GM18526 (cell line): ENCODE data around the gene LITAFD.

Experiments used
- POLR2A ChIP-seq: IDR thresholded peaks from 3 replicates; pipeline ENCODE4 v1.6.1; 2011; ENCODE audit not compliant: insufficient read length; ENCODE audit errors: extremely low read depth

LITAFD gene

DNA sequence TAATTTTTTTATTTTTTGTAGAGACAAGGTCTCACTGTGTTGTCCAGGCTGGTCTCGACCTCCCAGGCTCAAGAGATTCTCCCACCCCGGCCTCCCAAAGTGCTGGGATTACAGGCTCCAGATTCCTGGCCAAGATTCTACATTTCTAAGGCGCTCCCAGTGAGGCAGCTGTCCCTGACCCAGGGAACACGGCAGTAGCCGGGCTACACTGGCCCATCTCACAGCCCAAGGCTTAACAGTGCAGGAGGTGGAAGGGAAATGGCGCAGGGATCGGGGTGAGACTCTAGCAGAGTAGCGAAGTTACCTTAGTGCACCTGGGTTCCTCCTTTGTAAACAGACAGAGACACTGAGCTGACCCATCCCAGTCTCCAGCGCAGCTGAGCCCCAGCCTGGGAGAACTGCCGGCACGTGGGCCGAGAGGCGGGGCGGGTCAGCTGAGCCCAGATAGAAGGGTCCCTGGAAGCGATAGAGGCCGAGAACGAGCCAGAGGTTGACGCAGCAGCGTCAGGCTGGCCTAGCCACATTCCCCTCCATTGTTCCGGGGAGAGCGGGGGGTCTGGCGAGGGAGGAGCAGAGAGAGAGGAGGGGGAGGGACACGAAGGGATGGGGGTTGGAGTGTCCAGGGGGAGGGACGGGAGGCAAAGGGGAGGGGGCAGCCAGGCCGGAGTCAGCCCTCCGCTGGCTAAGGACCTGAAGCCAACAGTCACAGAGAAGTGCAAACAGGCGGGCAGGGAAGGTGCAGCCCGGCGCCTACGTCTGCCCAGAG is 15.8 kb upstream of the LITAFD start:
- no peak for TF ChIP-seq POLR2A

DNA sequence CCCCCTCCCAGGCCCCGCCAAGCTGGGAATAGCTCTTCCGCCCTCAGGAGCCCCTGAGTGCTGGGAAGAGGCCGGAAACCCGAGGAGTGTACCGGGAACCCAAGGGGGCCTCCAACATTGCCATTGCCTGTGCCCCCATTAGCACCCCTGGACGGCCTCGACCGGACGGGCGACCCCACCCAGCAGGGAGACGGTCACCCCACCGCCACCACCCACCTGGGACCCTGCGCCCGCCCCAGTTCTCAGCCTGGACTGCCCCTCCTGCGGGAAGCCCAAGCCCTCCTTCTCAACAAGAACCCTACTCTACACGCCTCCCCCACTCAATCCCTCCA is 15.3 kb upstream of the LITAFD start:
- TF ChIP-seq POLR2A: no peak

DNA sequence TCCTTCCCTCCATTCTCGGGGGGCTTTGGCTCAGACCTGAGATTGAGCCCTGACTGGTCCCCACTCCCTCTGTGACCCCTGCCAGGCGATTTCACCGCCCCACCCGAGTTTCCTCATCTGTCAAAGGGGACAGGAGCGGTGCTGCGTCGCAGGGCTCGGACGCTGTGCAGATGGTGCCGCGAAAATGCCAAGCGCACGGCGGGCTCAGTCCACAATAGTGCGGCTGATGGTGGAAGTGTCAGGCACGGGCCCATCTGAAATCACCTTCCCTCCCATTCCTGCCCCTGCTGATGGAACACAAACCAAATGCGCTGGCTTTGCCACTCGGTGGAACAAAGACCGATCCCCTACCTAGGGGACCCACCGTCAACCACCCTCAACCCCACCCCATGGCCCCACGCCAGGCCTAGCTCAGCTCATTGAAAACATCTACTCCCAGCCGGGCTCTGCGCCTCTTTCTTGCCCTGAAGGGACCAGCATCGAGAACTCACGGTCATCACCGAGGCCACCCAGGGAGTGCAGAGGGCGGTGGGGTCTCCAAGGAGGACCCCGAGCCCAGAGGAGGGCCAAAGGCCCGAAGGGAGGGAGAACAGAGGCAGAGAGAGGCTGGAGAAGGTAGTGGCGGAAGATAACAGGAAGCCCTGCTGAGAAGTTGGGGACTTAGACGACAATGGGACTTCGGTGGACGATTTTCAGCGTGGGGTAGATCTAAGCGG is 14.8 kb upstream of the LITAFD start:
- TF ChIP-seq POLR2A: no peak

DNA sequence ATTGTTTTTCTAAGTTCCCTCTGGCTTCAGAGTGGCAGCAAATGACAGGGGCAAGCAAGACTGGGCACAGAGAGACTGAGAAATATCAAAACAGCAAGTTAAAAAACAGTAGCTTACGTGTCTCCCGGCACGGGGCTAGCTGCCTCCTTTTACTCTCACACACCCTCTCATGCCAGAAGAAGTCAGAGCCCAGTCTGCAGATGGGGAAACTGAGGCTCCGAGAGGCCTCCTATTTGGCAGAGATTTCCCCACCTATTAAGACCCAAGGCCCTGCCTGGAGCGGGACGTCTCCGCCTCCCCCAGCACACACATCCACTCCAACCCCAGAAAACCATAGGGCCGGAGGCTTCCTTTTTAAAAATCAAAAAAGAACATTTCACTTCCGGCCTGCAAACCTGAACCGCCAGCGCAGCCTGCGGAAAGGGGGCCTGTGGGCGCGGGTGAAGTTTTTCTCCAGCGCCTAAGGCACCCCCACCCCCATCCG is 14.2 kb upstream of the LITAFD start:
- TF ChIP-seq POLR2A: no peak

DNA sequence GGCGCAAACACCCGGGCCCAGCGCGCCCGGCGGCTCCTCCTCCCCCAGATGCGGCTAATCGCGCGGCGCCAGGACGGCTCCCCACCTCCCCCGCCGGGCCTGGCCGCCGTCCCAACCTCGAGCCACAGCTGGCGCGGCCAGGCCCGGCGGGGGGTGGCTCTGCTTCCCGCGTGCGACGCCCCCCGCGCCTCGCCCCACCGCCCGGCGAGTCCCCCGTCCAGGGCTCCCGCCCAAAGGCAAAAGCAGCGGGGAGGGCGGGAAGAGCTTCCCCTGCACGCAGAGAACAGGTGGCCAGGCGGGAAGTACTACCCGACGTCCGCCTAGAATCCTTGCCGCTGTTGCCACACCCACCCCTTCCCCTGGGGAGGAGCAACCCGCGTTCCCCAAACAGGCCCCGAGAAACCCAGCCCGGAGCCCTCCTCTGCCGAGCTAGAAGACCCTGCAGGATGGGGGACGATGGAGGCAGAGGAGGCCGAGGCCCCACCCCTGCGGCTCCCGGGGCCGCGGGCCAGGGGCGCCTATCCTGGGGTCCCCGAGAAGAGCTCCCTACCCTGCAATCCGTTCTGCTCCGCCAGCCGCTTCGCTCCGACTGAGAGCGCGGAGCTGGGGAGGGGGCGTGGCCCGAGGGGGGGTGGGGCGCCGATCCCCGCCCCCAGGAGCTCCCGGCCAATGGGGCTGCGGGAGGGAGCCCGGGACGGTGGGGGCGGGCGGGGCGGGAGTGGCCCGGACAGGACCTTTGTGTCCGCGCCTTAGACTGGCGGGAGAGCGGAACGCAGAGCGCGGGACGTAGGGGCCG is 13.5 kb upstream of the LITAFD start, which contains the start of gene CARHSP1:
Gene CARHSP1 (minus strand): TSS at position 591 of the 796 bp plus-strand sequence. CDS start 9,678 bp downstream, outside the sequence.
- TF ChIP-seq POLR2A: peak; percentile 67

DNA sequence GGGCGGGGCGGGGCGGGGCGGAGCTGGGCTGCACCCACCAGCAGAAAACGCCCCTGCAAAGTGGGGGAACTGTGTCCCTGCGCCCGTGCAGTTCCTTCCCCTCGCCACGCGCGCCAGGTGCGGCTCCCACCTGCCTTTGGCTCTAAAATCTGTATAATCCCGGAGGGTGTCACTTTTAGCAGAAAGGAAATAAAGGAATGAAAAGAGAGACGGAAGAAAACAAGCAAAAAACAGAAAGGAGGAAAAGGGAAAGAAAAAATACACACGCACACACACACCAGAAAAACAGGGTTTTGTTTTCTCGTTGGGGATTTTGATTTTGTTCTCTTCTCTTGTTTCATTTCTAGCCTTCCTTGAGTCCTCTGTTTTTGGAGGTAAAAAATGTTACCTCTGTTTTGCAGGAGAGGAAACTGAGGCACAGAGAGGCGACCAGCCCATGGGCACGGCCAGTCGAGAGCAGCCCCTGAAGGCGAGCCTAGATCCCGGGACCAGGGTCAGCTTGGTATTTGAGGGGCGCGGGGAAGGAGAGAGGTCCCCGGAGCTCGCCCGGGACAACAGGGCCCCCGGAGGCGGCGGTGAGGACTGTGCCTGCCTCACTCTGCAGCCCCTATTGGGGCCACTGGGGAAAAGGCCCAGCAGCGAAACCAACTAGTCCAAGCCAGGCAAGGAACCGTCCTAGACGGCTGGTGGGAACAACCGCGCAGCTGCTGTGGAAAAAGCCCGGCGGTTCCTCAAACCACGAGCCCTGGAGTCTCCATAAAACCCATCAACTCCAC is 12.8 kb upstream of the LITAFD start:
- no peak for TF ChIP-seq POLR2A

DNA sequence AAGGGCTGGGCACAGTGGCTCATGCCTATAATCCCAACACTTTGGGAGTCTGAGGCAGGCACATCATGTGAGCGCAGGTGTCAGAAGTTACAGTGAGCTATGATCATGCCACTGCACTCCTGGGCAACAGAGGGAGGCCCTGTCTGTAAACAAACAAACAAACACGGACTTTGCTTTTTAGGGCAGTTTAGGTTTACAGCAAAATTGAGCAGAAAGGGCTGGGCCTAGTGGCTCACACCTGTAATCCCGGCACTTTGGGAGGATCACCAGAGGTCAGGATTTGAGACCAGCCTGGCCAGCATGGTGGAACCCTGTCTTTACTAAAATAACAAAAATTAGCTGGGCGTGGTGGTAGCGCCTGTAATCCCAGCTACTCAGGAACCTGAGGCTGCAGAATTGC is 10.1 kb upstream of the LITAFD start:
- no peak for TF ChIP-seq POLR2A

DNA sequence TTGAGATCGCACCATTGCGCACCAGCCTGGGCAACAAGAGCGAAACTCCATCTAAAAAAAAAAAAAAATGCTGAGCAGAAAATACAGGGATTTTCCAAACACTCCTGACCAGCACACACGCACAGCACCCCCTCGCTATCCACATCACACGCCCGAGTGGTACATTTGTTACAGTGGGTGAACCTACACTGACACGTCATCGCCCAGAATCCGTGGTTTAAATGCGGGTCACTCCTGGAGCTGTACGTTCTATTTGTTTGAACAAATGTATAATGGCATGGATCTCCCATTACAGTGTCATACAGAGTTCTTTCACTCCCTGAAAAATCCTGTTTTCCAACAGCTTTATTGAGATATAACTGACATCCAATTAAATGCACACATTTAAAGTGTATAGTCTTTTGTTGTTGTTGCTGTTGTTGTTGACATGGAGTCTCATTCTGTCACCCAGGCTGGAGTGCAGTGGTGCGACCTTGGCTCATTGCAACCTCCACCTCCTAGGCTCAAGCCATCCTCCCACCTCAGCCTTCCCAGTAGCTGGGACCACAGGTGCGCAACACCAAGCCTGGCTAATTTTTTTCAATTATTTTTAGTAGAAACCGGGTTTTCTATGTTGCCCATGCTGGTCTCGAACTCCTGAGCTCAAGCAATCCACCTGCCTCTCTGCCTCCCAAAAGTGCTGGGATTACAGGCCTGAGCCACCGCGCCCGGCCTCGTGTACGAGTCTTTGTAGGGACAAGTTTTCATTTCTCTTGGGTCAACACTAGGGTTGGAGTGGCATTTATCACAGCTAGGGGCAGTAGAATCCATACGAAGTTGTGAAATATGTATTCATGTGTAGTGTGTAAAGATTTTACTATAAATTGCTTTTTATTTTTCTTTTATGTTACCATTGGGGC is 8.9 kb upstream of the LITAFD start:
- TF ChIP-seq POLR2A: no peak

DNA sequence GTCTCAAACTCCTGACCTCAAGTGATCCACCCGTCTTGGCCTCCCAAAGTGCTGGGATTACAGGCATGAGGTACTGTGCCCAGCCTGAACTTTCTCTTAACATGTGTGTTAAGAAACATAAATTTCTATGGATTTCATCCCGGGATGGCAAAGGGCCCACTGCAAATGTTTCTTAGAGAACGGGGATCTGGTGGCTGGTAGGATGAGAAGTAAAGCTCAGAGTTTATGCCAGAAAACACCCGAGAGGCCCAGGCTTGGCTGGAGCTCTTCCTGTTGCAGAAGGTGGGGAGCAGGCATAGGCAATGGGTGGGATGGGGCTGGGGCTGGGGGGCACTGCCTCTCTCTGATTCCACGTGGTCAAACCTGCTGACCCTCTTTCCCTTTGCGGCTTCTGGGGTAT is 7.8 kb upstream of the LITAFD start:
- TF ChIP-seq POLR2A: no peak

DNA sequence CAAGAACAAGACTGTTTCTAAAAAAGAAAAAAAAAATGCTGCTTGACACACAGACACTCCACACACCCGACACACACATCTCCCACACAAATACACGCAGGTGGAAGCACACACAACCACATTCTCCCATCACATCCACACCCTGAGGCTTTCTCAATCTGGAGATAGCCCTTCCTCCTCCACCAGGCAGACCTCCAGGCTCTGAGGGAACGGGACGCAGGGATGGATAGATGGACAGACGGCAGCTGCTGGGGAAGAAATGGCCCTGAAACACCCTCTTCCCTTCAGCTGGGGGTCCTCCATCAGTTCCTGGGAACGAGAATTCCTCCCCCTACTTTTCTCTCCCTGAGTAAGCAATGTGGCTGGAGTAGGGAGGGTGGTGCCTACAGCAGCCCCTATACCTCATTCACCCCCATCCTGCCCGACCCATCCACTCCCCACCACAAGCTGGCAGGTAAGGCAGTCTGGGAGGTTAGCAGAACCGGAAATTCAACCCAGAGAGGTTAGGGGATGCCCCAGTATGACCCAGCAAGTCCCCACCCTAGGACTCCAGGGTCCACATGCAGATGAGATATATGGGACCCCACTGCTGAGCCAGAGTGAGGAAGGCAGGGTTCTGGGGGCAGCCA is 4.1 kb upstream of the LITAFD start:
- no peak for TF ChIP-seq POLR2A

DNA sequence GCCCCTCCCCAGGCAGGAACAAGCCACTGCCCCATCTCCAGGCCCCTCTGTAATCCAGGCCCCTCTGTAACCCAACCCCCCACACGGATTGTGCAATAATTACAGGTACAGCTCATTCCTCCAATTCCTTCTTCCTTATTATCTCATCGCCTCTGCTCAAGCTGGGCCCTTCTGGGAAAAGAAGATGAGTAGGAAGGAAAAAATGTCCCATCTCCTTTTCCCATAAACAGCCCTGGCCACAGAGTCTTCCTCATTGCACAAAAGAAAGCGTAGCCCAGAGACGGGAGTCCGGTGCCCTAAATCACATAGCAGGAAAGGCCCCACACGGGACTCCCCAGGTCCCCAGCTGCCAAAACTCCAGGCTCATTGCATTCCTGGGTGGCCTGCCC is 3.6 kb upstream of the LITAFD start:
- no peak for TF ChIP-seq POLR2A

DNA sequence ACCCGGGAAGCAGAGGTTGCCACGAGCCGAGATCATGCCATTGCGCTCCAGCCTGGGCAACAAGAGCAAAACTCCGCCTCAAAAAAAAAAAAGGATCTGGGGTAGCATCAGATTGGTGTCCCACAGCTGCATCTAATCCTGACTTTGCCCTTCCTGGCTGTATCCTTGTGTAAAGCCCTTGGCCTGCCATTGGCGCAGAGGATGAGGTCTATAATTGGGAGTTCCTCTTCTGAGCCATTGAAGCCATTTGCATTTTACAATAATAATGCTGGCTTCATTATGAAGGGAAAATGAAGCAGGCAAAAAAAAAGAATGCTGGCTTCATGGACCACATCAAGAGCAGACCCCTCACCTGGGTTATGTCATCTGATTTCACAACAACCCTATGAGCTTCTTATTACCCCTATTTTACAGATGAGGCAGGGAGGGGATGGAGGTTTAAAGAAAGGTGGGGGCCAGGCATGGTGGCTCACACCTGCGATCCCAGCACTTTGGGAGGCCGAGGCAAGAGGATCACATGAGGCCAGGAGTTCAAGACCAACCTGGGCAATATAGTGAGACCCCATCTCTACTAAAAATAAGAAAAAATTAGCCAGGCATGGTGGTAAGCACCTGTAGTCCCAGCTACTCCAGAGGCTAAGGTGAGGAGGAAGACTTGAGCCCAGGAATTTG is 1.2 kb upstream of the LITAFD start:
- TF ChIP-seq POLR2A: no peak
